Measurements from ENCODE around the gene NUBP2. TPM values are rescaled to one million over a fixed set of nuclear protein-coding genes. Genes with fewer than 3 reads are reported as not detected.

Gene NUBP2
- total RNA-seq, 1 experiment from 2014 or later: 145 TPM

- DNase-seq (ENCODE audit: low read depth): no peak
Observed at GRCh38 chr16:1758923-1759322, 23.8 kb upstream of the NUBP2 start.

- DNase-seq (ENCODE audit: low read depth): no peak
Observed at GRCh38 chr16:1759511-1759910, 23.2 kb upstream of the NUBP2 start.

- DNase-seq (ENCODE audit: low read depth): no peak
Observed at GRCh38 chr16:1760911-1761310, 21.8 kb upstream of the NUBP2 start.

DNA sequence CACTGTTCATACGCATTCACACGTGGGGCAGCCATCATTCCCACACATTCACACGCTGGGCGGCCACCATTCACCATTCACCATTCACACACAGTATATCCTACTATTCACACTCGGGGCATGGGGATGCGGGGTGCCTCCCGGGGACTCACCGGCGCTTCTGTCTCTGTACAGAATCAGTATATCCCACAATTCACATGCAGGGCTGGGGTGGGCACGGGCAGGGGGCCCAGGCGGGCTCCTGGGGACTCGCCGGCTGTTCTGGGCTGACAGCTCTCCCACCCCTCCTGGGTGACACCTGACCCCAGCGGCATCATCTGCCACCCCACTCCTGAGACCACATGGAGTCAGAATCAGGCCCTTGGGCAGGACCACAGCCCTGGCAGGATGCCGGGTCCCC lies 21.0 kb upstream of the NUBP2 start:
- DNase-seq (ENCODE audit: low read depth): no peak

GRCh38 chr16:1762196-1762878 lies 20.4 kb upstream of the NUBP2 start:
- DNase-seq (ENCODE audit: low read depth): no peak

DNA sequence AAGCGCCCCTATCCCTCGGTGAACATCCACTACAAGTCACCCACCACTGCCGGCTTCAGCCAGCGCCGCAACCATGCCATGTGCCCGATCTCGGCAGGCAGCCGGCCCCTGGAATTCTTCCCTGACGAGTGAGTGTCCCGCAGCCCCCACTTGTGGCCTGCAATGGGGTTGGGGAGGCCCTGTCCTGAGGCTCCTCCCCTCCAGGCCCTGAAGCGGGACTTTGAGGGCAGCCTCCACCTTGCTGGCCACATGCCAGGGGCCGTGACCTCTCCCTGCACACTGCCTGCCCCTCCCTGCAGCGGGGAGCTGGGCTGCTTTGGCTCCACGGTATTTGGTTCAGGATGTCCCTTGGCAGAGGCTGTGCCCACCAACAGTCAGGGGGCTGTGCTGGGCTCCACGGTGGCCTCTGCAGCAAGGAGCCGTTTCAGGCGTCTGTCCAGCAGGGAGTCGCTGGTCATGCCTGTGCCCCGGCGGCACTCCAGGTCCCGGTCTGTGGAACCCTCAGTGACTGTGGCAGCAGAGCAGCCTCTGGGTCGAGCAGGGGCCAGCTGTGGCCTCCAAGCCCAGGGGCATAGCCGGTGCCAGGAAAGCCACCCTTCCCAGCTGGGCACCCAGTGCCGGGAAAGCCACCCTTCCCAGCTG lies 19.8 kb upstream of the NUBP2 start:
- no peak for DNase-seq (ENCODE audit: low read depth)

- DNase-seq (ENCODE audit: low read depth): no peak
Observed at GRCh38 chr16:1763521-1764511, 18.9 kb upstream of the NUBP2 start.

GRCh38 chr16:1764971-1765370 lies 17.8 kb upstream of the NUBP2 start:
- DNase-seq (ENCODE audit: low read depth): no peak

DNA sequence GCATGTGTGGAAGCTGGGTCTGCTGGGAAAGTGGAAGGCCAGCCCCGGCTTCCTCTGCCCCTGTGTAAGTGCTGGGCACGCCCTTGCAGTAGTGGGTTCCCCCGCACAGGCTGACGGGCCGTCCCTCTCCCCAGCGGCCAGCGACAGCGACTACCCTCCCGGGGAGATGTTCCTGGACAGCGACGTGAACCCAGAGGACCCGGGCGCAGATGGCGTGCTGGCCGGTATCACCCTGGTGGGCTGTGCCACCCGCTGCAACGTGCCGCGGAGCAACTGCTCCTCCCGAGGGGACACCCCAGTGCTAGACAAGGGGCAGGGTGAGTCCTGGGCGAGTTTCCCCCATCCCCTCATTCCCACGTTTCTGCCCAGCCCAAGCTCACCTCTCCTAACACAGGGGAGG lies 16.9 kb upstream of the NUBP2 start:
- DNase-seq (ENCODE audit: low read depth): no peak

- no peak for DNase-seq (ENCODE audit: low read depth)
Observed at GRCh38 chr16:1766231-1766630, 16.5 kb upstream of the NUBP2 start.

DNA sequence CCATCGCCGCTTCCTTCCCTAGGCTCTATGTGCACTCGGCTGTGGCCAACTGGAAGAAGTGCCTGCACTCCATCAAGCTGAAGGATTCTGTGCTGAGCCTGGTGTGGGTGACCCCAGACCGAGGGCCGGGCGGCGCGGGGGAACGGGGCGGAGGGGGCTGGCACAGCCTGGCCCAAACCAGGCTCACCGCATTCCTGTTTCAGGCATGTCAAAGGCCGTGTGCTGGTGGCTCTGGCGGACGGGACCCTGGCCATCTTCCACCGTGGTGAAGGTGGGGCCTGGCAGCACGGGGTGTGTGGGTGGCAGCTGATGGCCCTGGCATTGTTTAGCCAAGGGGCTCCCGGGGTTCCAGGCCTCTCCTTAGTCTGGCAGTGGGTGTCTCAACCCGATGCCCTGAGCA lies 16.1 kb upstream of the NUBP2 start:
- DNase-seq (ENCODE audit: low read depth): no peak

DNA sequence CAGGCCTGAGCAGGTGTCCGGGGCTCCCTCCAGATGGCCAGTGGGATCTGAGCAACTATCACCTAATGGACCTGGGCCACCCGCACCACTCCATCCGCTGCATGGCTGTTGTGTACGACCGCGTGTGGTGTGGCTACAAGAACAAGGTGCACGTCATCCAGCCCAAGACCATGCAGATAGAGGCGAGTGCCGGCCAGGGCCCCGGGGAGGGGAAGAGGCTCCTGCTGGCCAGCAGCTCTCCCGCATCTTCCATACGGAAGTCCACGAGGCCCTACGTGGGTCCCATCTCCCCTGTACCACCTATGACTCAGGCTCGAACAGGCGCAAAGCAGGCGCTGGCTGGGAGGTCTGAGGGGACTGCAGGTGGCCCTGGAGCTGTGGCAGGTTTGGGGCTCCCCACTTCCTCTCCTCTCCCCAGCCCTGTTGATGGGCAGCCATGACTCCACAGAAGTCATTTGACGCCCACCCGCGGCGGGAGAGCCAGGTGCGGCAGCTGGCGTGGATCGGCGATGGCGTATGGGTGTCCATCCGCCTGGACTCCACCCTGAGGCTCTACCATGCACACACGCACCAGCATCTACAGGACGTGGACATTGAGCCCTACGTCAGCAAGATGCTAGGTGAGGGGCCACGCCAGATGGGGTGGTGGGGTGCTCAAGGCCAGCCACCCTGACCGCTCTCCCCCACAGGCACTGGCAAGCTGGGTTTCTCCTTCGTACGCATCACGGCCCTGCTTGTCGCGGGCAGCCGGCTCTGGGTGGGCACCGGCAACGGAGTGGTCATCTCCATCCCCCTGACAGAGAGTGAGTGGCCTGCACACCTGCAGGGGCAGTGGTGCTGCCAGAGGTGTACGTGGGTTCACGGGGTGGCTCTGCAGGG lies 15.4 kb upstream of the NUBP2 start:
- no peak for DNase-seq (ENCODE audit: low read depth)

- DNase-seq (ENCODE audit: low read depth): no peak
Observed at GRCh38 chr16:1768061-1768766, 14.5 kb upstream of the NUBP2 start.

- DNase-seq (ENCODE audit: low read depth): no peak
Observed at GRCh38 chr16:1768767-1769401, 13.9 kb upstream of the NUBP2 start.

DNA sequence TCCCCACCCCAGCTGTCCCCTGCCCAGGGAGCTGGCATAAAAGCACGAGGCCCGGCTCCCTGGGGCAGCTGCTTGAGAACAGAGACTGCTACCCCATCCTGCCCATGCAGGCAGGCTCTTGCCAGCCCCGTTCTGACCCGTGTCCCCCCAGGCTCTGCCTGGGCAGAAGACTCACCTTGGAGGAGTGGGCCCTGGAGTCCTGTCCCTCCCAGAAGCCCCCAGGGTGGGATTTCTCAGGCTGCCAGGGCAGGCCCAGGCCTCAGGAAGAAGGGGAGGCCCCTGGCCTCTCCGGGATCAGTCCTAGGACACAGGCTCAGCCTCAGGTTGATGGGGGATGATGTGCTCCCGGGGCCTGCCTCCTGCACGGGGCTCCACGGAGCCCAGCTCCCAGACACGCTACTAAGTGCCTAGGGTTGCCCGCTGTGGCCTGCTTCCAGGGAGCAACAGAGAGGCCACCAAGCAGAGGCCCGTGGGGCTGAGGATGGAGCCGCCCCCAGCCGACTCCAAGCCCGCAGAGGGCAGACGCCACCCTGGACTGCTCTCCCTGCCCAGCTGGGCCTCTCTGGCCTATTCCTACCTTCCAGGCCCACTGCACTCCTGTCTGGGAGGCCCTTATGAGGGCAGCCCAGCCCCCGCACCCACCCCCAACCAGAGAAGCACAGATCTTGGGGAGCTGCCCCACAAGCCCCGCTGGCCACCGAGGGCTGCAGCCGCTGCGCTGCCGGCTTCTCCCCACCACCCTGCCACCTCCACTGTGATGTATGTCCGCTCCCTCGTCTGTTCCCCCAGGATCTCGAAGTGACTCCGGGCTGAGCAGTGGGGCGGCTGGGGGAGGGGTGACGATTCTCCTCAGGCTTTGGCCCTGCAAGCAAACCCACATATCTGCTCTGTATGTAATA lies 13.1 kb upstream of the NUBP2 start:
- no peak for DNase-seq (ENCODE audit: low read depth)

DNA sequence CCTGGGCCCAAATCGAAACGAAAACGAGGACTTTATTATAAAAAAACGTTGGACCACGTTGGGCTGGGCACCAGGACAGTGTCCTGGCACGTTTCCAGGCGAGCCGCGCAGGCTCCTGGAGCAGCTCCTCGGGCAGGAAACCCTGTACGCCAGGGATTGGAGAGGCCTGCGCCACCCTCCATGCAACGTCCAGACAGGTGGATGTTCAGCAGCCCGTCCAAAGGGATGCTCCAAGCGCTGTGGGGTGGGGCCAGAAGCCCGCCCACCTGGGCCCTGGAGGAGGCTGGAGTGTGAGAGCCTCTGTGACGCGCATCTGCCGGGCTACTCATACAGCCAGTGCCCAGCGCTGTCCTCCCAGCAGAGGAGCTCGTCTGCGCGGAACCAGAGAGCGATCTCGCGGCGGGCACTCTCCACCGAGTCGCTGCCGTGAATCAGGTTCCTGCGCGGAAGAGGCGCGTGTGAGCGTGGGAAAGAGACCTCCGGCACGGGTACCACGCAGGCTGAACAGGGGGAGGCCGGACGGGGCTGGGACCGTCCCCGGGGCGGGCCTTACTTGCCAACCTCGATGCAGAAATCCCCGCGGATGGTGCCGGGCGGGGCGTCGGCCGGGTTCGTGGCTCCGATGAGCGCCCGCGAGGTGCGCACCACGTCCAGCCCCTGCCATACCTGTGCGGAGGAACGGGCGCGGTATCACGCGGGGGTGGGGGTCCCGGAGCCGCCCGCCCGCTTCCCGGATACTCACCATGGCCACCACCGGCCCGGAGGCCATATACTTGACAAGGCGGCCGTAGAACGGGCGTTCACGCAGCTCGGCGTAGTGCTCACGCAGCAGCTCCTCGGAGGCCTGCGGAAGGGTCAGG lies 12.2 kb upstream of the NUBP2 start:
- no peak for DNase-seq (ENCODE audit: low read depth)

DNA sequence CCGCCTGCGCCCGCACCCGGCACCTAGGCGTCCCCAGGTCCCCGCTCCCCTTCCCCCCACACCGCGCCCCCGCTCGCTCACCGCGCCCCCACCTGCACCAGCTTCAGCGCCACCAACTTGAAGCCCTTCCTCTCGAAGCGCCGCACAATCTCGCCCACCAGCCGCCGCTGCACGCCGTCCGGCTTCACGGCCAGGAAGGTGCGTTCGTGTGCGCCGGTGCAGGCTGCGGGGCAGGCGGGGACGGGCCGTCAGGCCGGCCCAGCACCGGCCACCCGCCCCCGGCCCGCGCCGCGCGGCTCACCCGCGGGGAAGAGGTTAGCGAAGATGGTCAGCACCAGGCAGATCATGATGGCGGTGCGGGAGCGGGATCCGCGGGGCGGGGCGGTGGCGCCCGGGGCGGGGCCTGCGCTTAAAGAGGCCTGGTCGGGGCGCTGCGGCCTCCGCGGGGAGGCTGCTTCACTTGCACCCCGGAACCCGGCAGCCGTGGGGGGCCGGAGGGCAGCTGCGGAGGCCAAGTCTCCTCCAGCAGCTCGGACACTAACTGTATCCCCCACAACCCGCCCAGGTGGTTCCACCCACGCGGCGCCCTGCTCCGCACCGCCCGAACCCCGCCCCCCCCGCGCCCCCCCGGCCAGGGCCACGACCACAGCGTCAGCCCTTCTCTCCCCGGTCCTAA lies 11.4 kb upstream of the NUBP2 start, which contains the start of gene NME3:
Gene NME3, minus strand, starts transcription at position 356 of the 676 bp plus-strand sequence. Its CDS starts 9 bp downstream, at position 347.
- DNase-seq (ENCODE audit: low read depth): peak; percentile 63

Measured in LHCN-M2 (cell line).